IPS DF 6.9 (cell line): Measurements from ENCODE around the gene BRI3.

Experiments used
- DNase-seq: peaks from one replicate; pipeline ENCODE4 v3.0.0-alpha.2; 2013; ENCODE audit warnings: low read depth, low spot score
- H3K27ac ChIP-seq: one replicate; pipeline ENCODE4 v1.5.1; 2013; ENCODE audit warnings: low read length, control low read depth
- H3K27me3 ChIP-seq: 2 replicates; pipeline ENCODE4 v1.6.1; 2013; ENCODE audit warnings: mild to moderate bottlenecking, low read length; ENCODE audit not compliant: control insufficient read depth, insufficient read depth
- H3K36me3 ChIP-seq: 2 replicates; pipeline ENCODE4 v1.6.1; 2013; ENCODE audit warnings: low read length; ENCODE audit not compliant: control insufficient read depth, insufficient read depth
- H3K4me1 ChIP-seq: 2 replicates; pipeline ENCODE4 v1.6.1; 2013; ENCODE audit warnings: low read length; ENCODE audit not compliant: control insufficient read depth, insufficient read depth
- H3K4me3 ChIP-seq: 2 replicates; pipeline ENCODE4 v1.5.1; 2013; ENCODE audit warnings: mild to moderate bottlenecking, low read length
- H3K9me3 ChIP-seq: 2 replicates; pipeline ENCODE4 v1.6.1; 2013; ENCODE audit warnings: low read length, inconsistent platforms; ENCODE audit not compliant: control insufficient read depth, insufficient read depth
- WGBS: extraction: QIAGEN DNeasy Blood & Tissue Kit; methylation state at CpG from one replicate; pipeline ENCODE4 v1.1.7; 2013; ENCODE audit warnings: mixed read lengths, missing lambda C conversion rate; ENCODE audit not compliant: insufficient read length, insufficient coverage; 5-methylcytosine and 5-hydroxymethylcytosine counted together

The BRI3 gene

GRCh38 chr7:98295467-98296192 lies 14.1 kb downstream of the BRI3 start:
- Histone ChIP-seq H3K4me1 (peaks cover 3% of the 10 kb centered on the region), H3K36me3 (peaks cover 26% of the 10 kb centered on the region), H3K27me3 (no peaks in the 10 kb centered on the region), H3K4me3 (no peak overlapping the region), H3K9me3 (no peaks in the 10 kb centered on the region), H3K27ac (no peak overlapping the region)
- WGBS: no CpG with 5 or more reads among the region's 19 CpGs
- DNase-seq: no peak

- WGBS: no CpG with 5 or more reads among the region's 12 CpGs
- Histone ChIP-seq H3K27me3 (no peaks in the 10 kb centered on the region), H3K27ac (no peak overlapping the region), H3K4me1 (0 out of 2 replicates have a peak, but pooled peaks cover 1% of the 10 kb centered on the region), H3K9me3 (no peaks in the 10 kb centered on the region), H3K4me3 (no peak overlapping the region), H3K36me3 (peaks cover 29% of the 10 kb centered on the region)
- DNase-seq: no peak
Measured at GRCh38 chr7:98296833-98297232, 15.3 kb downstream of the BRI3 start.

- Histone ChIP-seq H3K9me3 (no peaks in the 10 kb centered on the region), H3K27ac (no peak overlapping the region), H3K4me3 (no peak overlapping the region), H3K27me3 (no peaks in the 10 kb centered on the region), H3K36me3 (peaks cover 21% of the 10 kb centered on the region), H3K4me1 (0 out of 2 replicates have a peak, but pooled peaks cover 1% of the 10 kb centered on the region)
- WGBS: no CpG with 5 or more reads among the region's 21 CpGs
- DNase-seq: no peak
Measured at GRCh38 chr7:98297626-98298286, 16.3 kb downstream of the BRI3 start.

- Histone ChIP-seq H3K27me3 (no peaks in the 10 kb centered on the region), H3K4me1 (no peaks in the 10 kb centered on the region), H3K4me3 (no peak overlapping the region), H3K9me3 (no peaks in the 10 kb centered on the region), H3K36me3 (peaks cover 18% of the 10 kb centered on the region), H3K27ac (no peak overlapping the region)
- WGBS: no CpG with 5 or more reads among the region's 26 CpGs
- no peak for DNase-seq
Measured at GRCh38 chr7:98300595-98301372, 19.3 kb downstream of the BRI3 start.

GRCh38 chr7:98301693-98302470 lies 20.4 kb downstream of the BRI3 start:
- Histone ChIP-seq H3K4me1 (no peaks in the 10 kb centered on the region), H3K4me3 (no peak overlapping the region), H3K27me3 (no peaks in the 10 kb centered on the region), H3K27ac (no peak overlapping the region), H3K36me3 (peaks cover 22% of the 10 kb centered on the region), H3K9me3 (no peaks in the 10 kb centered on the region)
- DNase-seq: no peak
- no CpG with 5 or more reads among the region's 22 CpGs for WGBS

GRCh38 chr7:98303176-98303865 lies 21.8 kb downstream of the BRI3 start:
- H3K4me1 ChIP-seq: no peaks in the 10 kb centered on the region
- H3K9me3 ChIP-seq: no peaks in the 10 kb centered on the region
- H3K36me3 ChIP-seq: peaks cover 27% of the 10 kb centered on the region
- H3K27ac ChIP-seq: no peak overlapping the region
- no peaks in the 10 kb centered on the region for H3K27me3 ChIP-seq
- no peak for DNase-seq
- H3K4me3 ChIP-seq: no peak overlapping the region
- no CpG with 5 or more reads among the region's 19 CpGs for WGBS

GRCh38 chr7:98303906-98304305 lies 22.4 kb downstream of the BRI3 start:
- H3K36me3 ChIP-seq: peaks cover 27% of the 10 kb centered on the region
- no peaks in the 10 kb centered on the region for H3K27me3 ChIP-seq
- DNase-seq: no peak
- no peak overlapping the region for H3K4me3 ChIP-seq
- no peak overlapping the region for H3K27ac ChIP-seq
- no CpG with 5 or more reads among the region's 15 CpGs for WGBS
- no peaks in the 10 kb centered on the region for H3K4me1 ChIP-seq
- no peaks in the 10 kb centered on the region for H3K9me3 ChIP-seq

- H3K4me1 ChIP-seq: no peaks in the 10 kb centered on the region
- no peak overlapping the region for H3K4me3 ChIP-seq
- H3K36me3 ChIP-seq: peaks cover 16% of the 10 kb centered on the region
- no peak overlapping the region for H3K27ac ChIP-seq
- no peaks in the 10 kb centered on the region for H3K9me3 ChIP-seq
- no peaks in the 10 kb centered on the region for H3K27me3 ChIP-seq
- WGBS: no CpG with 5 or more reads among the region's 22 CpGs
- DNase-seq: no peak
Measured at GRCh38 chr7:98305951-98306535, 24.6 kb downstream of the BRI3 start.

GRCh38 chr7:98307971-98308466 lies 26.5 kb downstream of the BRI3 start:
- Histone ChIP-seq H3K27ac (no peak overlapping the region), H3K36me3 (peaks cover 15% of the 10 kb centered on the region), H3K9me3 (no peaks in the 10 kb centered on the region), H3K4me3 (no peak overlapping the region), H3K4me1 (no peaks in the 10 kb centered on the region), H3K27me3 (no peaks in the 10 kb centered on the region)
- DNase-seq: no peak
- no CpG with 5 or more reads among the region's 14 CpGs for WGBS
